GM18951 (cell line): ENCODE data around the gene LRP11.
"Not testable (repeated sequence)": the region's sequence is repeated elsewhere in the genome, so short reads cannot be mapped to it uniquely, and the experiment has no call there.

Experiments
- POLR2A ChIP-seq: IDR thresholded peaks from 4 replicates; pipeline ENCODE4 v1.6.1; 2011; ENCODE audit warnings: mild to moderate bottlenecking; ENCODE audit not compliant: insufficient read length, insufficient read depth; ENCODE audit errors: extremely low read depth
- in situ Hi-C: fragments of 300-500 bp; cut with MboI; formaldehyde crosslinking; loops from one replicate; pipeline ENCODE4 v1.12.0; 2022; ENCODE audit warnings: low sequenced_read_pairs, mixed read lengths, inconsistent platforms; ENCODE audit not compliant: unreplicated experiment

Gene LRP11

DNA sequence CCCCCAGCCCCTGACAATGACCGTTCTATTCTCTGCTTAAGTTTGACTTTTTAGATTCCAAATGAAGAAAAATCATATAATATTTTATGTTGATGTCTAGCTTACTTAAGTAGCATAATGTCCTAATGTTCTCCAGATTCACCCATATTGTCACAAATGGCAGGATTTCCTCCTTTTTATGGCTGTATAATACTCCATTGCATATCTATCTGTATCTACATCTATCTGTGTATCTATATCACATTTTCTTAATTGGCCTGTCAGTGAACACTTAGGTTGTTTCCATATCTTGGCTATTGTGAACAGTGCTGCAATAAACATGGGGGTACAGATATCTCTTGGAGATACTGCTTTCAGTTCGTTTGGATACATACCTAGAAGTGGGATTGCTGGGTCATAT is 7.0 kb upstream of the LRP11 start:
- no peak for TF ChIP-seq POLR2A
- in situ Hi-C loops, result no loop called here

DNA sequence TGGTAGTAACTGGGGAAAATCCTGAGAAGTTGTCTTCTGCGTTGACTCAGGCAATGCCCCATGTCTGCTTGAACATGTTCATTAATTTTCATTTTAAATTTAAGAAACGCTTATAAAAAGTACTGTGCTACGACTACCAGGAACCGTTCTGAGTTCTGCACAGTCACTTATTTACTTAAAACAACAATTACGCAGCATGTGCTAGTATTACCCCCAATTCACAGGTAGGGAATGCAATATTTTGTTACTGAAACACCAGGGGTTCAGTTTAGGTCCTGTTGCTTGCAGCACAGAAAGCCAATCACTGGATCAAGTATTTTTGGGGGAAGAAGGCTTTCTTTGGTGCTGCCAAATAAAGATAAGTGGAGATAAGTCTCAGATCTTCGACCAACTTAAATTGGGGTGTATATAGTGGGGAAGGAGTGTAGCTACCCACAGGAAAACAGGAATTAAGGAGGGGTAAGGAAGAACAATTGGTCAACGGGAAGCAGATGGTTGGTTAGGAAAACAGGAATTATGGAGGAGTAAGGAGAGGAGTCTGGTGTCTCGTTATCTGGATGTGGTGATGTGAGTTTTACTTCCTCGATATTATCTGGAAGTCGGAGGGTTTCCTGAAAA is 5.2 kb upstream of the LRP11 start:
- no peak for TF ChIP-seq POLR2A
- in situ Hi-C loops, result no loop called here

DNA sequence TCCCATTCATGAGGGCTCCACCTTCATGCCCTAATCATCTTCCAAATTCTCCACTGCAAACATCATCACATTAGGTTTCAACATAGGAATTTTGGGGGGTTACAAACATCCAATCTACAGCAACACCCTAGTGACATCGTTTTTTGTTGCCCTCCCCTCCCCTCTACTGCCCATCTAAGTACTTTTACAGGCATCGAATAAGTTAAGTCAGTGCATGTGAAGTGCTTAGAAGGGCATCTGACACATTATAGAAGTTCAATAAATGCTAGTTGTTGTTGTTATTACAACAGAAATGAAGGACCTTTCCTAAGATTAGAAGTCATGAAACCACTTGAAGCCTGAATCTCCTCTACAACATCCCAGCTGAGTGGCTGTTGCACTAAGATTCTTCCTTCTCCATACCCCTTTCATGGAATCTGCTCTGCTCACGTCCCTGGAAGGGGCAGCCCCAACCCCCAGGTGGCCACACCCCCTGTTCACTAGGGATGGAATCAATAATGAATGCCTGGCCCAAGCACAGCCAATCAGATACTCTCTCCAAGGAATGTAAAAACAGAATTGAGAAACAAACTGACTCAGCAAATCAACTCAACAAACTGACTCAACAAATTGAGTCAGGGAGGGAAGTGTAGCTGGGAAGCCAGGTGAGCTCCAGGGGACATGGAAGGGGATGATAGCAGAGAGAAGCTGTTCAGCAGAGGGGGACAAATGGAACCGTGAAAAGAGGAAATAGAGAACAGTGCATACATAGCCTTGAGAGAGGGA is 3.9 kb upstream of the LRP11 start:
- no peak for TF ChIP-seq POLR2A
- in situ Hi-C loops, result no loop called here

DNA sequence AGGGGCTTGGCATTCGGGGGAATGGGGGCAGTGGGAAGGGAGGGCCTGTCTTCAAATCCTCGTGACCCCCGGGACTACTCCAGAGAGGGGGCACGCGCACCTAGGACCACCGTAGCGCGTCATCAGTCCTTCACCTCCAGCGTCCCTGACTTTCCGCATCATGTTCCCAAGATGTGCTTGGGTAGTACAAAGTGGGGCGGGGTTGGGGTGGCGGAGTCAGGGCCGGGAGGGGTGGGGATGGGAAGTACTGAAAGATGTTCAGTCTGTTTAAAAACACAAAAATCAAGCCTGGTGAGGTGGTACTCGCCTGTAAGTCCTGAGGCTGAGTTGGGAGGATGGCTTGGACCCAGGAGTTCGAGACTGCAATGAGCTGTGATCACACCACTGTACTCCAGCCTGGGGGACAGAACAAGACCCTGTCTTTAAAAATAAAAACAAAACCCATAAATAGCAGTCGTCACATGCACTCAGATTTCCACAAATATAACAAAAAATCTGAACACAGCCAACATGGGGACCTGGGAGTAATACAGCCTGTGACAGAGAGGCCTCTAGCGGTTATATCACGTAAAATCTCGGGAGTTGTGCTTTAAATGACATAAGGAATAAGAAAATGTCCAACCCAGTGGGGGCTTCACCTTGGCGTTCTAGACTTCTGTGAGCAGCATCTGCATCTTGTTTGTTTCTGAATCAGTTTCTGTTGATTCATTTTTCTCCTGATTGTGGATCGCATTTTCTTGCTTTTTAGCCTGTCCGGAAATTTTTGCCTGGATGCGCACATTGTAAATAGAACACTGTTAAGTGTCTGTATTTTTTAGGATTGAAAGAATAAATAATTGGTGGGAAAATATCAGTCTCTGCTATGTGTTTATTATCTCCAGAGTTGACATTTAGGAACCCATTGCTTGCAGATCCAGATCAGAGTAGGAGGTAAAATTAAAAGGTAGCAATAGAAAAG is 698 bp upstream of the LRP11 start:
- in situ Hi-C loops, result no loop called here
- no peak for TF ChIP-seq POLR2A

DNA sequence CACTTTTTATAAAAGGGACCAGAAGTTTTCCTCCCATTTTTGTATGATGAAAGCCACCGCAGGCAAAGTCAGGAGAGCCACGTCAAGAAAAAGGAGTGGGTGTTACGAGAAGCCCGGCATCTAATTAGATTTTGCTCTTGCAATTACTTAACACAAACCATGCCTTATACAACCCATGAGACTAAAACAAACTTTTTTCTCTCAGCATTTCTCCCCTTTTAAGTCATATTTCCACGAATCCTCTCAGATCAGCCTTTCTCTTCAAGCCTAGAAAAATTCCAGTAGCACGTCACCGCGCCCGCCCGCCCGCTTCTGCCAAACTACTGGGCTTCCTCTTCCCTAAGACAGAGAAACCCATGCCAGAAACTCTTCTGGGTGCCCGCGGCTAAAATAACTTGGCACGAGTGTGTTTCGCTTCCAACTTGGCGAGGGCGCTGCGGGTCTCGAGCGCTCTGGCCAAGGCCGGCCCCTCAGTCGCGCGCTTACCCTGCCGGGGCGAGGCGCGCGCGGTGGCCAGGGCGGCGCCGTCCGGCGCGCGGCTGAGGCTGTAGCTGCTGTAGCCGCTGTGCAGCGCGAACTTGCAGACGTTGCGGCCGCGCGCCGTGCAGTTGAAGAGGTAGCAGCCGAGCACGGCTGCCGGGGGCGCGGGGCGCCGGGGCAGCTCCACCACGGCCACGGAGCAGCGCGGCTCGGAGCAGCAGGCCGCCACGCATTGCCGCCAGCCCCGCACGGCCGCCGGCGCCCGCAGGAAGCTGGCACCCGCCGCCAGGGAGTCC is 1.0 kb downstream of the LRP11 start:
- no peak for TF ChIP-seq POLR2A
- in situ Hi-C loops, result no loop called here

DNA sequence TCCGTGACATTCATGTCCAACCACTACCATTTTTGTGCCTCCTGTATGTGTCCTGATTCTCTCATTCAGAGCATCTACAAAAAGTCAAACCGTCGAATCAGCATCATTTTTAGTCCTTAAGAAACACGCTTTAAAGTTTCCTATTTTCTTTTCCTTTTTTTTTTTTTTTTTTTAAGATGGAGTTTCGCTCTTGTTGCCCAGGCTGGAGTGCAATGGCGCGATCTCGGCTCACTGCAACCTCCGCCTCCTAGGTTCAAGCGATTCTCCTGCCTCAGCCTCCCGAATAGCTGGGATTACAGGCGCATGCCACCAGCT is 1.8 kb downstream of the LRP11 start:
- in situ Hi-C loops, result not testable (repeated sequence)

DNA sequence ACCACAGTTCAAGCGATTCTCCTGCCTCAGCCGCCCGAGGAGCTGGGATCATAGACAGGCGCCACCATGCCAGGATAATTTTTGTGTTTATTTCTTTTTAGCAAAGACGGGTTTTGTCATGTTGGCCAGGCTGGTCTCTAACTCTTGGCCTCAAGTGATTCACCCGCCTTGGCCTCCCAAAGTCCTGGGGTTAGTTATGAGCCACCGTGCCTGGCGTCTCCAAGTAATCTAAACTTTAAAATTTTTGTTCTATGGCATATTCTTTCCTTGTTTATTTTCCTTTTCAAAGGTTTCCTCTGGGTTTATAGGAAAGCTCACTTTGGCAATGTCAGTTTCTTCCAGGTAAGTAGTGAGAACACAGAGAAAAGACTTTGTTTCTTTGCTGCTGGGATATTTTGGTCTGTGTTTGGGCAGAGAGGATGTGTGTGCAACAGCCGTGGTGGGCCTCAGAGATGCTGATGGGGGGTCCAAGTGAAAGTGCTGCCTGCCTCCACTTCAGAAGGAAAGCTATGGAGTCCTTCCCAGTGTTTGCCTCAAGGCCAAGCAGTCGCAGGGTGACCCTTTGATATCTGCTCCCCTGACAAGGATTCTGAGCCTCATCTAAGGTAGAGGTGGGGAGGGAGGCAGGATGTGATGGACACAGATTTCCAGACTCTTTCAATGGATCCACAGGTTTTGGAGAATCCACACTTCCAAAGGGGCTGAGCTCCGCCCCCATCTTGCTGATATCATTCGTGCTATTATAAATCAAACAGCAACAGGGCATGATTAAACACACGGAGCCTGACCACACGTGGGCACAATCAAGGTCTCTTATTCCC is 2.3 kb downstream of the LRP11 start:
- in situ Hi-C loops, result no loop called here
- TF ChIP-seq POLR2A, result no peak

DNA sequence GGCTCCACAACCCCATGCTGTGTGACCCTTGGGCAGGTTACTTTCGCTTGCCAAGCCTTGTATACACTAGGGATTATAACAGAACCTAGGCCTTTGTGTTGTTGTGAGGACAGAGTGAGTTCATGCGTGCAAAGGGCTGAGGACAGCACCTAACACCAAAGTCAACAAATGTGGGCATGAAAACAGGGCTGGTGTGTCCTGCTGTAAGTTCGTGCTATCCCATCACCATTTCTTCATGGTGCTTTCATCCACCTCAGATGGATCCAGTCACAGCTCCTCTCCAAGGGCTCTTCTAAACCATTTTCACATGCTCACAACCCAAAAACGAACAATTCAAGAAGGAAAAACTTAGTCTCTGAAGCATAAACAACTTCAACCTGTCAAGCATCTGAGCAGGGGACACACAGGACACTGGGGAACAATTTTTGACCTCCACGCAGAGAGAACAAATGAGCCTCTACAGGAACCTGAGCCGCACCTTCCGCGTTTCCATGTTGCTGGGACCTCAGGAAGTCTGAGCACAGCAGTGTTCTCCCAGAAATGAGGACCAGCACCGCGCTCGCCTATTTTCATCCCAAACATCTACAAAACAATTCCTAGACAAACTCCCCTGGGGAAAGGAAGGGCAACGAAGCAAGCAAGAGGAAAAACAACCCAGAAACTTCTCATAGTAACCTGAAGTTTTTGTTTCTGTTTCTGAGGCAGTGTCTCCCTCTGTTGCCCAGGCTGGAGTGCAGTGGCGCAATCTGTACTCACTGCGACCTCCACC is 3.1 kb downstream of the LRP11 start:
- TF ChIP-seq POLR2A, result no peak
- in situ Hi-C loops, result no loop called here

DNA sequence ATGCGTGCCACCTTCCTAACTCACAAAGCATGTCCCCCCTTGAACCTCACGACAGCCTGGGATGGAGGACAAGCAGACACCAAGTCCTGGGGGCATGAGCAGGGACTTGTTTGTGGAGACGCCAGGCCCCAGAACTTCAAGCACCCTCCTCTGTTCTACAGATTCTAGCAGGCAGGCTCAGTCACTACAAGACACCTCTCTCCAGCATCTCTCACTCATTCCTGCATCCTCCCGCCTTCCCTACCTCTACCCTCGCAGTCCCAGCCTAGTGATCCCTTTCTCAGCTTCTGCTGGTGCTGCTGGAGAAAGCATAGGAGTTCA is 3.7 kb downstream of the LRP11 start:
- TF ChIP-seq POLR2A, result no peak
- in situ Hi-C loops, result no loop called here

DNA sequence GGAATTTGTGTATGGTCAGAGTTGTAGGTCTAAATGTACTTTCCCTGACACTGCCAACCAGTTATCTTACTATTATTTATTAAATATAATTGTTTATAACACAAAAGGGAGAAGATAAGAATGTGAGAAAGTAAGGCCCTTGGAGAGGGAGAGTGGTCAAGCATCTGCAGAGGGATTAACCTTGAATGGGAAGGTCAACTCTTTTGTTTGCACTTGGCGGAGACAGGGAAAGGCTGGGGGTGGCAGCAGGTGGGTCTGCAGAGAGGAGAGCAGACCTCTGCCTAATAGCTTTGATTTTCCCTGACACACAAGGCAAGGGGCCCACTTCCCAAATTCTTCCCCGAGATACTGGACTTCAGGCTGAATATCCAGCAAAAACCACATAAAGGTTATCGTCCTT is 4.2 kb downstream of the LRP11 start:
- TF ChIP-seq POLR2A, result no peak
- in situ Hi-C loops, result no loop called here

DNA sequence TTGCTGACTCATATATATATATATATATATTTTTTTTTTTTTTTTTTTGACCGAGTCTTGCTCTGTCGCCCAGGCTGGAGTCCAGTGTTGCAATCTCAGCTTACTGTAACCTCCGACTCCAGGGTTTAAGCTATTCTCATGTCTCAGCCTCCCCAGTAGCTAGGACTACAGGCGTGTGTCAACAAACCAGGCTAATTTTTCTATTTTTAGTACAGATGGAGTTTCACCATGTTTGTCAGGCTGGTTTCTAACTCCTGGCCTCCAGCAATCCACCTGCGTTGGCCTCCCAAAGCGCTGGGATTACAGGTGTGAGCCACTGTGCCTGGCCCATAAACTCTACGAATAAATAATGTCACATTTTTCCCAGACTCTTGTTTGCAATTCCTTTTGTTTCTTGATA is 4.8 kb downstream of the LRP11 start:
- in situ Hi-C loops, result no loop called here
- TF ChIP-seq POLR2A, result no peak

DNA sequence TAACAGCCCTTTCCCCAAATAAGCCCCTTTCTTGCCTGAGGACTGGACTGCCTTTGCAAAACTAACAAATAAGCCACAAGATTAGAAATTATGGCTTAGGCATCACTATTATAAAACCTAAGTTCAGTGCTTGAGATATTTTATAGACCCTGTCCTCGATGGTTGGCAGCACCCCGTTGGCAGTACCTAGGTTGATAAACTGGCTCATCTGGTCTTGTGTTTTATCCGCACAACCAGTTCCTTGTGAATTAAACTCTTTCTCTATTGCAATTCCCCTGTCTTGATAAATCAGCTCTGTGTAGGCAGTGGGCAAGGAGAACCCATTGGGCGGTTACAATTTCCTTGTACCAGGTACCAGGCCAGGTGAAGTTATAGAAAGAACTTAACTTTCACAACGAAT is 6.6 kb downstream of the LRP11 start:
- in situ Hi-C loops, result no loop called here
- no peak for TF ChIP-seq POLR2A
